Brain pericyte (primary cell): ENCODE measurements around the gene ATP2A2.
A peak's percentile ranks its signal among the peaks of the same experiment; 100 is the strongest.

Experiments used
- DNase-seq: peaks from one replicate; pipeline ENCODE4 v3.0.0-alpha.2; 2012; ENCODE audit warnings: low read depth, low spot score

ATP2A2 gene

GRCh38 chr12:110258466-110258865, 22.6 kb upstream of the ATP2A2 start:
- DNase-seq = no peak

- no peak for DNase-seq
Measured at GRCh38 chr12:110262442-110263388, 18.3 kb upstream of the ATP2A2 start.

DNA sequence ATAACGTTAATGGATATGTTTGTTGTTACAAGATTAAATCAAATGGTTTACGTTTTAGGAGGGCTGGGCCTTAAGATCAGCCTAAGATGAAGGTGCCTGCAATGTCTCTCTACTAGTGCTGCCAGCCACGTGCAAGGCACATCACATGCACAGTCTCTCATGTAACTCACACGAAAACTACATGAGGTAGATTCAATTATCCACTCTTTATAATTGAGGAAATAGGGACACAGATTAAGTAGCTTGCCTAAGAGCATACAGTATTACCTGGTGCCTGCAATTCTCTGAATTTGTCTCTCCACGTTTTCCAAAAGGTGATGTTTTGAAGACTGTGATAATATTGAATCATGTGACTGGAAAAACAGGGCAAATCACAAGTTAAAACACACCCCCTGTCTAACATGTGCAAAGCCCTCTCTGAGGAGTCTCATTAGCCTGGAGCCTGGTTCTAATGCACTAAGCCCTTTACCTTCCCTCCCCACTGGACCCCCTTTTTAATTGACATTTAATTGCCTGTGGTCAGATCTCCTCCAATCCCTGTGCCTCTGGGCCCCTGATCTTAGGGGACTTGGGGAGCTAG, 14.6 kb upstream of the ATP2A2 start:
- no peak for DNase-seq

DNA sequence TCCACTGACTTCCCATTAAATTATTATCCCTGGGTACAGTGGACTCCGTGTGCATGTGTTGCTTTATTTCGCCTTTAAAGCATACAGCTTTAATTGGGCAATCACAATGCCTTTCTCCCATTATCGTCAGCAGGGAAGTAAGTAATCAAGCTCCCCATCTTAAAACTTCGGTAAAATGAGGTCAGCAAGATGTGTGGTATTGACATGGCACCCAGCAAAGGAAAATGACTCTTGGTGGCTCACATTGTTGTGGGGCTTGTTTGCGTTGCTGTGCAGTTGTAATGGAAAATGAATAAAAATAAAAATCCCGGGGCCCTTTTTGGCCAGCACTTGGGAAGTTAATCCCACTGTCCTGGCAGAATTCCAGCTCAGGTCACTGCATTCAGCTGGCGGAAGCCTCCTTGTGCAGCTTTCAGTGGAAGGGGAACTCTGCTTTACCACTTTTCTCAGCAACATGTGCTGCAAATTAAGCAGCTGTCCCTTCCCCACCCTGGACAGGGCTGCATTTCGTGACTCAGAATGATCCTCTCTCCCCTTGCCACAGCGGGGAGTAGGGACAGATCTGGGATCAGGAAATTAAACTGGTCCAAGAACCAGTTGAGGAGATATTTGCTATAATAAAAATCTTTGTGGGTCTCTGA, 13.9 kb upstream of the ATP2A2 start:
- DNase-seq = peak; percentile 64

GRCh38 chr12:110269622-110270124, 11.4 kb upstream of the ATP2A2 start:
- DNase-seq = no peak

DNA sequence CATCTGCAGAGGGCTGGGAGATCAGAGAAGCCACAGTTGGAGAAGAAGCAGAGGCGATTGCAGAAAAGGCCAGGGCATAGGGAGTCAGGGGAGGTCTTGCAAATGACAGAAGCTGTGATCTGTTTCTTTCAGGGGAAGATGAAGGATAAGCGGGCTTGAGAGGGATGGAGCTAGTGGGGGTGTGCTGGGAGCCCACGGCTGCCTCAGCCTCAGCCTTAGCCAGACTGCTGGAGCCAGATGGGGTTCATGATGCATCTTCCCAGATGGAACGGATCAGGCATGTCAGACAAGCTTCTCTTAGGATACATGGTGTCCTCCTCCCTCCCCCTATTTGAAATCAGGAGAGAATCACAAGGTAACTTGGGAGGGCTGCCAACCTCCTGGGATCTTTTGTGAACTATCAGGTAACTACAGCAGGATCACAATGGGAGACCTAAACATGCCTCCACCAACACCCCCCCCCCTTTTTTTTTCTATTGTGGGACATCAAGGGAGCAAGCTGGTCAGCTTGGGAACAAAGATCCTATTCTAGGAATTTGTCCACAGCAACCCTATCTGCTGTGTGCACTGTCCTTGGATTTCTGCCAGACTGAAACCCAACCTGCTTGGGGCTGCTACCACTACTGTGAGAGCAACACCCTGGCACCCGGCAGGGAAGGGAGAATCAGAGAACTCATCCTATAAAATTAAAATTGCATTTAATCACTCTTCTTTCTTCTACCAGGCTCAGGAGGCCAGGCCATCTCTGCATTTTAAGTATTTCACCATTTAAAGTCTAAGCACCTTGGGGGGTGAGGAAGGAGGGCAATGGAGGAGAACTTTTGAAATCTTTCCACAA, 10.7 kb upstream of the ATP2A2 start:
- DNase-seq = no peak

DNA sequence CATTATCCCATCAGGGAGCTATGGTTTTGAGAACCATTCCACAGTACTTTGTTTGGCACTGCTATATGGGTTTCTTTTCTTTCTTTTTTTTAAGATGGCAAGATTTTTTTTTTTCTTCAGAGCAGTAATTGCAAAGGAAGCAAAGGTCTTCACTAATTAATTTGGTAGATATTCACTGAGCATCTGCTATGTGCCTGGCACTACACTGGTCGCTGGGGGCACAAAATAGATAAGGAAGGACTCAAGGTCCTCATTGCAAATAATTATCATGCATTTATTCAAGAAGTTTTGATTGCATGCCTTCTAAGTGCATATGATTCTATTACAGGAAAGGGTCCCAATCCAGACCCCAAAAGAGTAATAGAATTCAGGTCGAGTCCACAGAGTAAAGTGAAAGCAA, 10.0 kb upstream of the ATP2A2 start:
- DNase-seq = no peak

GRCh38 chr12:110277530-110278254, 3.4 kb upstream of the ATP2A2 start:
- no peak for DNase-seq

- DNase-seq = no peak
Measured at GRCh38 chr12:110278255-110278536, 2.9 kb upstream of the ATP2A2 start.

- DNase-seq = no peak
Measured at GRCh38 chr12:110279566-110280375, 1.3 kb upstream of the ATP2A2 start.

- DNase-seq = no peak
Measured at GRCh38 chr12:110280392-110280778, 662 bp upstream of the ATP2A2 start.

DNA sequence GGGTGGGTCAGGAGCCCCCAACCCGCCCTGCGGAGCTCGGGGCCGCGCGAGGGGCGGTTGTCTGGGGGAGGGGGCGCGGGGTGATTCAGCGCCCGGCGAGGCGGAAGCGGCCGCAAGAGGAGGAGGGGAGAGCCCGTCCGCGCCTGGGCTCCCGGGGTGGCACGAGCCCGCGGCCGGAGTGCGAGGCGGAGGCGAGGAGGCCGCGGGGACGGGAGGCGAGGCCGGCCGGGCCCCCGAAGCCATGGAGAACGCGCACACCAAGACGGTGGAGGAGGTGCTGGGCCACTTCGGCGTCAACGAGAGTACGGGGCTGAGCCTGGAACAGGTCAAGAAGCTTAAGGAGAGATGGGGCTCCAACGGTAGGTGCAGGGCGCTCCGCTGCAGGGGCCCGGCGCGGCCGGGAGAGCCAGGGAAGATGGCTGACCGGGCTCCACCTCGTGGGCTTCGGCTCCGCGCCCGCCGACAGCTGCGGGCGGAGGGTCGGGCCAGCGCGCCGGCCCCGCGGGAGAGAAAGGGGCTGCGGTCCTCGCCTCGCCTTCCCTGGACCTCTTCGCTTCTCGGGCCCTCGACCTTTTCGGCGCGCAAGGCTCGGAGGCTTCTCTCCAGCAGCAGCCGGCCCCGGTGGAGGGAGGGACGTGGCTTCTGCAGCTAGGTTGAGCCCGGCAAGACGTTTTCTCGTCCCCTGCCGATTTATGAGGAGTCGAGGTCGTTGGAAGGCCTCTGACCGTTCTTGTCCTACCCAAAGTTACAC, 677 bp downstream of the ATP2A2 start:
- DNase-seq = no peak

DNA sequence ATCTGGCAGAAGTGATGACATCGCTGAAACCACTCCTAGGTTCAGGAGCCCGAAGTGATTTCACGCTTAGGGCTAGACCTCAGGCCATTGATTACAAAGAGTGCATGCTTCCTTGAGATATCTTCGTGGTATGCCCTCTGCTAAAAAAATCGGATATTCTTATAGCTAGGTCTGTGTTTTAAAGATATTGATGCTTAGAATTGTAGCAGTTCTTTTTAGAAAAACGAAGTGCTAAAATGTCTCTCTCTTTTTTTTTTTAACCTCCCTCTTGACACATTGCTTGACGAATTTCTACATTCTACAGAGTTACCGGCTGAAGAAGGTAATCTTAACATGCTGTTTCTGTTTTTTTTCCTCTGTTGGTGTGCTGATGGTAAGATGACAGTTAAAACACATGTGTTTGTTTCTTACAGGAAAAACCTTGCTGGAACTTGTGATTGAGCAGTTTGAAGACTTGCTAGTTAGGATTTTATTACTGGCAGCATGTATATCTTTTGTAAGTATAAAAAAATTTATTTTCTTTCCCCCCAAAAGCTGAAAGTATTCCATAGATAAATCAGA, 1.3 kb downstream of the ATP2A2 start:
- DNase-seq = no peak

DNA sequence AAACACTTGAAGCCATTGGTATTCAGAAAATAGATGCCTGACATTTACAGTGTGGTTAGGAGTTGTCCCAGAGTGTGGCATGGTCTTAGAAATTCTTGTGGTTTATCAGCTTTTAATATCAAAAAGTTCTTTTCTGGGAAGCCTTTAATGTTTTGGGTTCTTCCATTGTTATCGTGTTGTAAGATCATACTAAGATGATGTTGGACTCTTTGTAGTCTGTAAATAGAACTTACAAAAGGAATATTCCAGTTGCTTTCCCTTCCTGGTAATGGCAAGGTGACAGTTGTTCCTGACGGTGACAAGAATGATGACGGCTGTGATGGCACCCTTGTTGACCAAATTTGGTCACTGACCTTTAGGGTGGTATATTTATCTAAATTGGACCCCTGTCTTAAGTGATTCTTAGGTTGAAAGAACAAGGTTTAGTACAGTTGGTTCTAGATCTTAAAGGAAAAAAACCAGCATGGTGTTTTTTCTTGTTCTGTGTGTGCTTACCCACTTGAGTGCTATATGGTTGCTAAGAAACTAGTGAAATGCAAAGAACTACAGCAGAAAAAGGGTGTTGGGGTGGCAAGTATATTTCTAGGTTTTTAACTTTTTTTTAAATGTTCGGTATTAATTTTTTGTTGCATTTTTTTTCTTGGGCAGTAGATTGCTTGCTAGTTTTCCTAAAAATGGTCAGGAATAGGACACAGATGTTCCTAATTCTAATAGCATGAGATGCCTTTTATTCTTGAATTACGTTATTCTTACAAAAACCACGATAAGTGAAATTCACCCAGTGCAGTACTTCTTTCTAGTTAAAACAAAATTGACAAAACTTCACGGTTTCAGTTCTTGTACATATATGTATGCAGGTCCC, 2.1 kb downstream of the ATP2A2 start:
- no peak for DNase-seq

DNA sequence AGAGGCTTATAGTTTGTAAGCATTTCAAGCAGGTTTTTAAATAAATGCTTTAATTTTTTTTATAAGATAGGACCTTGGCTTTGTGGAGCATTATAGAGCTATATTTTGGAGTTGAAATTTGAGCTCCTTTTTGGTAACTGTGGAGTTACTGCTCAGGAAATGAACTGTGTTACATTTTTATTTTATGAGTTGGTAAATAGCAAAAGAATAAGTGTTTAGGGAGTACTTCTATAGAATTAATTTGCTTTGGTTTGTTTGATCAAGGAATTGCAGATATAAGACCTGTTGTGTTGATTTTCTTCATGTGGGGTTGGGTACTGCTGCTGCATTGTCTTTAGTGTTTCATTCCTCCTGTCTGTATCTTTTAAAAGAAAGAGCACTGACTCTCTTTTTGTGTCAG, 3.5 kb downstream of the ATP2A2 start:
- no peak for DNase-seq

DNA sequence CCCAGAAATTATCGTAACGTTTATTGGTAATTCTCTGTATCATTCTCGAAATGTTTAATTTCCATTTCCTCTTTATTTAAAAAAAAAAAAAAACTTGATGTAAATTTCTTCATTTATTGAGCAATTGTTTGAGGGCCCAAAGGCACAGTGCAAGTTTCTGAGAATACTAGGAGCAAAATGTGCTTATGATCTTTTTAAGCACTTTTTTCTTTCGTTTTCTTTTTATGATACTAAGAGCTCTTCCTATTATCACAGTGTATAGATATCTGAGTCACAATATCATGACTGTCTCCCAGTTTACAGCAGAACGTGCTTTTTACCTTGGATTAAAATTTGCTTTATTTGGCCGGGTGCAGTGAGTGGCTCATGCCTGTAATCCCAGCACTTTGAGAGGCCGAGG, 5.6 kb downstream of the ATP2A2 start:
- no peak for DNase-seq

GRCh38 chr12:110287986-110288385, 6.9 kb downstream of the ATP2A2 start:
- no peak for DNase-seq

DNA sequence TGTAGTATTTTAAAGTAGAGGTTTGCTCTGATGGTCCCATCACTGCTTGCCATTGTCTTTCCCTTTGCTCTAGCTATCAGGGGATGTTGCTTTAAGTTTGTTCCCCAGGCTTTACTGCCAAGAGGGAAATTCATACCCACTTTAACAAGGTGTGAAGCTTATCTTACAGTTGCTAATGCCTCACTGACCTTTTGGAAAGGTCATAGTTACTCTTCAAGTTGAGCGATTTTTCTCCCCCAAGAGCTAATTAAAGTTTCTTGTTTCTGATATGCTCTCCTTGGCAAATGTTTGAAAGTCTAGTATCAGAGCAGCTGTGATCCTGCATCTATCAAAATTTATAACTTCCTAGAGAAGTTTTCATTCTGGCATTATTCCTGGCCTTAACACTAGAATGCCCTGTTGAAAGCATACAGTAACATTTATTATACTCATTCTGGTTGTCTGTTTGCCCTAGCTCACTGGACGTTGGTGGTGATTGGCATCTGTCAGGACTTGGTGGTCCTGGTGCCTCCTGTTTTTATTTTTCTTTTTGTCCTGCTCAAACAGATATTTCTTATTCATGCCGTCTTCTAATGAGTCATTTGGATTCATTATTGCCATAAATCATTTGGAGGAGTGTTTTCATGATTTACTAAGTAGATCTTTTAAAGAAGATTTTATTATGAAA, 8.1 kb downstream of the ATP2A2 start:
- no peak for DNase-seq
